NCI-H2081 (cell line): ENCODE measurements around the gene DOK6.

ENCODE experiments used
- DNase-seq, 2 experiments: peaks; one replicate each; lab custom pipeline; 2025; lab: John Stamatoyannopoulos, UW

The DOK6 gene

DNA sequence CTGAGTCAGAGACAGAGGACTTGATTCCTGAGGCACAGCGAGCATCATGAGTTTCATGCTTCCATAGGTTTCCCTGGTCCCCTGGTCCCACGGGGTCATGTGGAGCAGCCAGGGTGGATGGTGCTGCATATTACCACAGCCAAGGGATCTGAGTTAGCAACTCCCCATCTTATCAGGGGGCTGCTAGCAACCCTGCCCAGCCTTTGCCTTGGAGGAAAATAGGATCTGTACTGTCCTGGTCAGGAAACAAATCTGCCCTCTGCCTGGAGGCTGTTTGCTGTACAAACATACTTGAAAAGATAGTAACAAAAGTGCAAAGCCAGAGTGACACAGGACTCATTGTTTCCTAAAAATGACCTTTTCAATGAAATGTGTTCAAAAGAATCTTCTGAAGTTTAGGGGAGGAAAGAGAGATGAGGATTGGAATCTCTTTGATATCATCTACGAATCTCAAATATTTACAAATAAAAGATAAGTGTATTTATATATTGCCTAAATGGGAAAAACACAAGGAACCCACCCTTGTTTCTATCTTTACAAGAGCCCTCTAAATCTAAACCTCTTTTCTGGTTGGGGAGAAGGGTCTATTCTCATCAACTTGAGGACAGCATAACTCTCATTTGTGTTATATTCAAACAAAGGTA lies 352.2 kb downstream of the DOK6 start:
- DNase-seq, result no peak

DNA sequence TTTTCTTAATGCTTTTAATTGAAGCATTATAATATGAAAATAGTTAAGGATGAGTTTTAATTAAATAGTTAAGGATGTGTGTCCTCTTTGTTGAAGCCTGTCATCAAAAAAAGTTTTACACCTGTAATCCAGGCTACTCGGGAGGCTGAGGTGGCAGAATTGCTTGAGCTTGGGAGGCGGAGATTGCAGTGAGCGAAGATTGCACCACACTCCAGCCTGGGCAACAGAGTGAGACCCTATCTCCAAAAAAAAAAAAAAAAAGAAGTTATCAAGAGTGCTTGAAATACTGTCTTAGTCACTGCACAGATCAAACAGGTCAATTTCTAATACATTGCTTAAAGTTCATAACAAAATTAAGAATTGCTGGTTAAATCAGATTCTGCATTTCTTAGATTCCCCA lies 353.4 kb downstream of the DOK6 start:
- DNase-seq, result no peak

DNA sequence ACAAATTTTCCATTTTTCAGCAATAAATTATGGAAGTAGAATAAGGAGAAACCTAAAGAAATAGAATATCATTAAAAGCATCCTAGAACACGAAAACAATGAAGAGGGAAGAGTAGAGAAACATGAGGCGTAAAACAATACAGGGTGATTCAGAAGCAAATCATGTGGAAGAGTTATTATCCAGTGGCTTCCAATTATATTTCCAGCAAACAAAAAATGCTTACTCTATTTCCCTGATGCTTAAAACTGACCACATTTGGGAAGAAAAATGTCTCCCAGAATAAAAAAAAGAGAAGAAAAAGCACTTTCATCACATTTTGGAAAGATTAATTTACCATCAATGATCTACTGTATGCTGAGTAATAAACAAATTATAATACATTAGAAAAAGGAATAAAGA lies 354.4 kb downstream of the DOK6 start:
- DNase-seq, result no peak

DNA sequence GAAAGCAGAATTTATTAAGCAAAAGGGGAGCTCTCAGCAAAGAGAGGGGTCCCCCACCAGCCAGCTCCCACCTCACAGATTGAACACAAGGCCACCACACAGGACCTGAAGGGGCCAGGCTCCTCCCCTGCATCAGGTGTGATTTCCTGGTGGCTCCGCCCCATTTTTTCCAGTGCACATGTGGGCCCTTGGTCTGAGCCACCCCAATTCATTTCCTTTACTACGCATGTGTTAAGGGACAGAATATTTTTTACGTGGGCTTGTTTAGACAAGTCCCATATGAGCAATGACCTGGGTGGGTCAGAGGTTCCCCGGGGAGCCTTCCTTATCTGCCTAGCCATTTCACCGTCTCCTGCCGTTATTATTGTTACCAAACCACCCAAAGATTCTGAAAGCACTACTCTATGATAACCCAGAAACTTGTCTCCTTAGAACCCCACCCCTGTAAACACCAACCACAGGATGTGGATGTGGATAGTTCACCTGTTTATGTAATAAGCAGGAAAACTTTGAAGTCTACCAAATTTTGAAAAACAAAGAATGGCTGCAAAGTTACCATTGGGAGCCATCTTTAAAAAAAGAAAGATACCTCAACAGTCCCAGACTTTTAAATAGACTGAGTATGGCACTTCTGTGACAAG lies 355.3 kb downstream of the DOK6 start:
- DNase-seq, result no peak

DNA sequence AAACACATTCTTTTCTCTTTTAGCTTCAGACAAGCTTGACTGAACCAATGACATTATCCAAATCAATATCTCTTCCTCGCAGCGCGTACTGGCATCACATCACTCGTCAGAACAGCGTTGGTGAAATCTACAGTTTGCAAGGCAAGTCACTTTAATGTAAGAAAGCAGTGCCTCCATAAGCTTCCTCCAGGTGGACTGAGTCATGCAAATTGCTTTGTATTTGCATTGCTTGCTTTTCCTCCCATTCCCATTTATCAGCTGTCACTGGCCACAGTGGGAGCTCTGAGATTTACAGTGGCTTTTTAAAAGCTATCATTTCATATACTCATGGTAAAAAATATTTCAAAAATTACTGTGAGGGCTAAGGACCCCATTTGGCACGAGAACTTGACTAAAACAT lies 357.0 kb downstream of the DOK6 start:
- peak; percentile 76 to 96 for DNase-seq

DNA sequence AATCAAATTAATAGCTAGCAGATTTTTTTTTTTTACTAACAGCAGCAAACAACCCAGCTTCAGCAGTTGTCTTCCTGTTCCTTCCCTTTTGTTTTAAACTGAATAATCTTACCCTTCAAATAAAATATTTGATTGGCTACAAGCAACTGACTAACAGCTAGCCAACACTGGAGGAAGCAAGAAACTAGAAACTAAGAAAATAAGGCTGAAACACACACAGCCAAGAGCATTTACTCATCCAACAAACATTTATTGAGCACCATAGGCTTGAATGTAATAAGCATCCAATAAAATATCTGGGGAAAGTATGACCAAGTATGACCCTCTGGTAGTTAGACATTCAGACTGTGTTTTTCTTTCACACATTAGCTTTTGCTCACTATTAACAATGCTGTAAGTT lies 357.8 kb downstream of the DOK6 start:
- peak in 1 of 2 experiments; percentile 46 for DNase-seq

DNA sequence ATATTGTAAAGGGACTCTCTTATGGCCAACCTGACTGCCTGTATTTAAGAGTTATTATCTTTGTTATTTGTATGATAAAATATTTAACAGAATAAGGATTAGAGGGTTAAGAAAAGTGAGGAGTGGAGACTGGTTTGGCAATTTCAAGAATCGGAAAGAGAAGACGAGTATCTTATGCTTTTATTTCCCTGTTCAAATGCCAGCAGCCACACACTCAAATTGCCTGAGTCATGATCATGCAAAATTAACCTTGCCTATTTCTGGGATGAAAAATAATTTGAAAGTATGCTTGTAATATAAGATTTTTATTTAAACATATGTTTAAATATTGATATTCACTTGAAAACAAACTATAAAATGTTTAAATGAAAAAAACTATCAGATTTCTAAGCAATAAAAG lies 358.4 kb downstream of the DOK6 start:
- no peak for DNase-seq

DNA sequence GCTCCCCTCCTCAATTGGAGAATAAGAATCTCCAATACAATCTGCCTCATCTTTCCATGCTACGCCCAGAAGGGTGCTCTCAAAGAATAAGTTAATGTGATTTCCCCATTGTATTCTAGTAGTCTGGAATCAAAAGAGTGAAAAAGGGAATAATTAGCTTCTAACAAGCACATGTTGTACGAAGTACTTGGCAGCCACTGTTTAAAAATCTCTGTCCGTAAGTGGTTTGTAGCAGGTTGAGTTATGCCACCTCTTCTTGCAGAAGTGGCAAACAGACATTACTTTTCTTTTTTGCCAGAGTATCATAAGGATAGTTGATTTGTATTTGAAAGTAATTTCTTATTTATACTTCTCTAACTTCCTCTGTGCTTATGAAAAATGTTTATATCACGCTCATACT lies 362.3 kb downstream of the DOK6 start:
- DNase-seq, result peak in 1 of 2 experiments; percentile 8

DNA sequence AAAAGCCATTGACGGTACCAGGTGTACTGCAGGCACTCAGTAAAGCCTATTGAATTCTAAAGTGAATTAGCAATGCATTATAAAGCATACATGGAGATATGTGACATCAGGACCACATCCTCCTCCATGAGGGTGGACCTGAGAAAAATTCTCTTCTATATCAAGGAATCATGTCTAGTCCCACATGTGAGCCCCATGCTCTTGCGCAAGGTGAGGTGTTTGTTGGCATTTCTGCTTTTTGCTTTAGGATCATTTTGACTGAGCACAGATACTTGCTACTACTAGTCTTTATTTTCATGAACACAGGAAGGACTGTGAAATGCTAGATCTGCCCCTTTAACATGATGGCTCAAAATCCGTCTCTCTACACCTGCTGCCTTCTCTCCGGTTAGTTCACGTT lies 363.1 kb downstream of the DOK6 start:
- DNase-seq, result no peak

DNA sequence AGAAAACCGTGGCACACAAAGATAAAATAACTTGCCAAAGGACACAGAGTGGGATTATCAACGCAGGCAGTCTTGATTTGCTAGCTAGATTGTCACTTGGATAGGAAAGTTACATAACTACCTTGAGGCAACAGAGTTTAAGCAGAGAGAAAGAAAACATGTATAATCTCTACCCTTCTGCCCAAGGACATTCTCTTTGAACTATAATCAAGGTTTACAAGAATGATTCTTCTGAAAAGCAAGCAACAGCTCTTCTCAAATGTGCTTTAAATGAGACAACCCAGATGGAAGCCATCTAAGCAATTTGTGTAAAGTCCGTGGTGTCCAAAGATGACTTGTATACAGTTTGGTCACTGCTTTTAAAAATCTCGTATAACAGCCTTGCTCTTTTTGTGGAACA lies 369.6 kb downstream of the DOK6 start:
- DNase-seq, result no peak

DNA sequence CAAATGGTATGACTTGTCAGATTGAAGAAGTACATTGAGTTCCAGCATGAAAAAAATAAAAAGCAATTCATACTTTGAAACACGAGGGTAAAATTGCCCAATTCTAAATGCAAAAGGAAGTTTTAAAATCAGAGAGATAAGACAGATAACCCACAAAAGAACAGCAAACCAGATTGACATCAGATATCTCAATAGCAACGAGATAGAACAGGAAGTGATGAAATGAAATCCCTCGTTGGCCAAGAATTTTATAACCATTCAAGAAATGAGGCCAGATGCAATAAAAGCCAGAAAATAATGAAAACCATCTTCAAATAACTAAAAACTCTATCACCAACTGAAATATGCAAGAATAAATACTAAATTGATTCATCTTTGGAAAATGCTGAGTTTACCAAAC lies 374.1 kb downstream of the DOK6 start:
- no peak for DNase-seq

DNA sequence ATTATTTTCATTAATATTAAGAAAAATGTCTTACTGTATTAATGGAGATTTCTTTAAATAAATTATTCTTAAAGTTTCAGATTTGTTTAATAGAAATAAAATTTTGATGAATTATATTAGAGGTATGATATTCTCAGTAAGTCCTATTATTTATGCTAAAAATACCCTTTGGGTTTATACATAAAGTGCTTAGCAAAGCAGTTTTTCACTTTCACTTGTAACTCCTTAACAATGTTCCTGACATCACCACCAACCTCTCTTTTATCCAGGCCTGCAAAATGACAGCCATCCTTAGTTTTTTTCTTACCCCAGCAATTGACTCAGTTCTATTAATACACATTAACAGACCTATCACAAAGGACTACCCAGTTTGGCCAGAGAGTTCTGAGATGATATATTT lies 376.6 kb downstream of the DOK6 start:
- DNase-seq, result no peak

DNA sequence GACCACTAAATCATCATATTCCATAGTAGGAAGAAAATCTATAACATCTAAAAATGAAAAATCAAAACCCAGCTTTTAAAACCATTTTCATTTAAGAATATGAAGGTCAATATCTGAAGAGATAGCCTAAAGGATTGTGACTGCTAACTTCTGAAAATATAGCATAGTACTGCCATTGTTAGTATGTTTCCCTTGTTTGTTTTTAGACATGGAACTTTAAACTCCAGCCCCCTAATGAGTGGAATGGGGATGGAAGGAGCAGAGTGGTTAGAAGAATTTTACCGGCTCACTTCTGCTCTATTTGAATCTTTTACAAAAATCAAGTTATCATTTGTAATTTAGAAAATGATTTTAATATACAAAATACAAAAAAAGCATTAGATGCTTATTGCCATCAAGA lies 378.0 kb downstream of the DOK6 start:
- DNase-seq, result no peak

DNA sequence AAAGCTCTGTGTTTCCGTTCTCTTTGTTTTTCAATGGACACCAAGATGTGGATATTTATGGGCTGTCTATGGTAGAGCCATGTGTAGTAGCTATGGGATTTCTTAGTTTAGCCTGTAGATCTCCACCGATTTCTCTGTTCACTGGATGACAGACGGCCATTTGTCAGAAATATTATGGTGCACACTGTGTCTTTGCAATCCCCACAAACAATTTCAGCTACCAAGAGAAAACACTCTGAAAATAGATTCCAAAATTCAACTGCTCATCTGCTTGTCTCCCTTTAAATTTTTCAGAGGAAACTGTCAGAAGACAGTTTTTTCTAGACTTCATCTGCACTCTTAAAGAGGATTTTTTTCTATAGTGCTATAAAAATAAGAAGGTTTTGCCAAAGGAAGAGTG lies 380.2 kb downstream of the DOK6 start:
- DNase-seq, result no peak

DNA sequence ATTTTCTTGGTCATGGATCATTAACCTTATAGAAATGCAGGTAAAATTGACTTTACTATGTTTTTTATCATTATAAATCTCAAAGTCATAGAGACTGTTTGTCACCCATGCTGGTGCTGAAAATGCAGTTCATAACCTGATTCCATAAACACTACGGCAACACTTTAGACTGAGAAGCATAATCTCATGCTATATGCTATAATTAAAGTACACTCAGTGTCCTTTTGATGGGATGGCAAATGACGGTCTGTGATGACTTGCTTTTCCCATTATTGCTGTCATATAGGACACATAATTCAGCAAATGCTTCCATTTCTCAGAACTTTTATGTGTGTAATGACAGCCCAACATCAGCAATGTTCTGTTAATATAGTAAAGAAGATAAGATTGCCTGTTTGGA lies 384.1 kb downstream of the DOK6 start:
- peak in 1 of 2 experiments; percentile 15 for DNase-seq

DNA sequence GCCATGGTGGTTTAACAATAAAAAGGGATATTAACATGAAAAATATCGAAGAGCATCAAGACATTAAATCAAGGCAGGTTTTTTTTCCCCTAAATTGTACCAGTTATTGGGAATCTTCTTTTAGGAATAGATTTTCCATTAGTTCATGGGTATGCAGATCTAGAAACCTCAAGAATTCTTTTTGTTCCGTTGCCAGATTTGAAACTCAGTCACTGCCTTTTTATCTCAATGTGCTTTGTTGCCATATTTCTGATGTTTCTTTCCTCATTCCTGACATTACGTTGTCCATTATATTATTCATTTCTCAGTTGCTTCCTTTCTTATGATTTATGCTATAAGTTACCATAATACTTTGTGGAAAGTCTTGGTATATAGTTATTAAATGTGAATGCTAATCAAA lies 384.8 kb downstream of the DOK6 start:
- DNase-seq, result no peak

DNA sequence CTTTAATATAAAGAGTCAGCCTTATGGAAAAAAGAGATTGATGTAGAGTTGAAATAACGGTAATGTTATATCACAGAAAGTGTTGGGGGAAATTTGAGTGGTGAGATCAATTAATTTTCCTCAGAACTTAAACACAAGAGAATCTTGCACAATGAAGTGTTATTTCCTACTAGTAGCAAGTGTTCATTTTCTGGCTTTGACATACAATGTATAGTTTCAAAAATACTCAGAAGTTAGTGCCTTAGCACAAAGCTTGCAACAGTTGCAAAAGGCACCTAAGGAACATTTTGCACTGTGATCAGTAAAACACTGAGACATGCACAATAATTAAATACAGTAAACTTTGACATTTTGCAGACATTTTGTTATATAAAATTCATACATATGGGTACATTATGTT lies 385.7 kb downstream of the DOK6 start:
- no peak for DNase-seq

DNA sequence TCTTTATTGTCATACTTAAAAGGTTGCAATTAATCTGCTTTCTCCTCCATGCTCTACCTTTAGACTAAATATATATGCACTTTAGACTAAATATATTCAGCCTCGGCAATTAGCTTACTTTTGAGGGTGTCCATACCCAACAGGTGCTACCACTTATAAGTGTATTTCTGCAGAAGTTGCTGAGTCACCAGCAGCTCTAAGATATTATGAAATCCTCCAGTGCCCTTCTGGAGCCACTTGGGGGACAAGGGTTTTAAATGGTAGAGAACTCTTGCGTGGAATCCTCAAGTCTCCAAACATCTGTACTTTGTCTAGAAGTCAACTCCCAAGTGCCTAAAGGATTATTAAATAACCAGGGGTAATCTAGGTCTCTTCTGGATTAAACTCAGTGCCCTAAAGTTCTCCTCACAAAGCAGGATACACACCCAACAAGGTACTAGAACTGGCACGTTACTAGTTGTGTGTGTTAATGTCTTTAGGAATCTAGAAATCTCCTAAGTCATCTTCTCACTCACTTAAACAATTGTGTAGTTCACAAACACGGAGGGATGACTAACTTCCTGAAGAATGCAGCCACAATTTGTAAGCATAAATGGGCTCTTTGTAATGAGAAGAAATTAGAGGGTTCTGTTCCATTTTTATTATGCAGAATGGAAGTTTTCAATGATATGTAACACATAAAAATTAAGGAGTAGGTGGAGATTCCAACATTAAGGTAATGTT lies 387.3 kb downstream of the DOK6 start:
- no peak for DNase-seq

DNA sequence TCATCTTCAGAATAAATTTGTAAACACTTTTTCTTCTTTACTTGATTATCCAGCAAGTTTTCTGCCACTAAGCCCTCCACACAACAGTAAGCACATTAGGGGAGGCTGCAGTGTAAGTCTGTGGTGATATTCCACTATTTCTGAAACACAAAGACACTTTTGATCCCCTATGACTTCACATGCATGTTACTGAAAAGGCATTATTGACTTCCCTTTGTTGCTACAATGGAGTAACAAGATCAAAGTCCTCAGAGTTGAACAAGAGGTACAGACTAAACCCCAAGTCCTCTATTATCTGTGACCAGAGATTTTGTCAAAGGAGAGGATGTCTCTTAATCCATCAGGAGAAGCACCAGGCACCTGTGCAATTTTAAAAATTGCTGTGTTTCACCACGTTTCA lies 389.1 kb downstream of the DOK6 start:
- no peak for DNase-seq

DNA sequence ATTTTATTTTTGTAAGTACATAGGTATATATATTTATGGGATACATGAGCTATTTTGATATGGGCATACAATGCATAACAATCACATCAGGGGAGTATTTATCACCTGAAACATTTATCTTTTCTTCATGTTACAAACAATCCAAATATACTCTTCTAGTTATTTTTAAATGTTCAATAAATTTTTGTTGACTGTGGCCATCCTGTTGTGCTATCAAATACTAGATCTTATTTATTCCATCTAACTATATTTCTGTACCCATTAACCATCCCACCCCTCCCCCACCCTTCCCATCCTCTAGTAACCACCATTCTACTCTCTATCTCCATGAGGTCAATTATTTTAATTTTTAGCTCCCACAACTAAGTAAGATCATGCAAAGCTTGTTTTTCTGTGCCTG lies 390.0 kb downstream of the DOK6 start:
- no peak for DNase-seq

DNA sequence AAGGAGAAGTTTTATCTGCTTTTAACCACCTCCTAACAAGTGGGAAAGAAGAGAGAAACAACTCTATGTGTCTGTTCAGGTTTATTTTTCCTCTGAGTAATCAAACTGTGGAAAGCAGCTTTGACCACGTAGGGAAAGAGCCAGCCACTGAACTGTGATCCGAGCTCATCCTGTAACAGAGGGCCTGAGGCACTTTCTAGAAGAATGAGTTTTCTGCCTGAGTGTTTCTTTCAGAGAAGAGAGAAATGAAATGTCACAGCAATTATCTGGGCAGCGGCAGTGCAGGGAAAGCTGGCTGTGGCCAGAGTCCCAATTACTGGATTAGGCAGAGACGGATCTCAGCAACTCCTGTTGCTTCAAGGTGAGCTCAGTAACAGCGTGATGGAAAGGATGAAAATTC lies 395.1 kb downstream of the DOK6 start:
- no peak for DNase-seq

DNA sequence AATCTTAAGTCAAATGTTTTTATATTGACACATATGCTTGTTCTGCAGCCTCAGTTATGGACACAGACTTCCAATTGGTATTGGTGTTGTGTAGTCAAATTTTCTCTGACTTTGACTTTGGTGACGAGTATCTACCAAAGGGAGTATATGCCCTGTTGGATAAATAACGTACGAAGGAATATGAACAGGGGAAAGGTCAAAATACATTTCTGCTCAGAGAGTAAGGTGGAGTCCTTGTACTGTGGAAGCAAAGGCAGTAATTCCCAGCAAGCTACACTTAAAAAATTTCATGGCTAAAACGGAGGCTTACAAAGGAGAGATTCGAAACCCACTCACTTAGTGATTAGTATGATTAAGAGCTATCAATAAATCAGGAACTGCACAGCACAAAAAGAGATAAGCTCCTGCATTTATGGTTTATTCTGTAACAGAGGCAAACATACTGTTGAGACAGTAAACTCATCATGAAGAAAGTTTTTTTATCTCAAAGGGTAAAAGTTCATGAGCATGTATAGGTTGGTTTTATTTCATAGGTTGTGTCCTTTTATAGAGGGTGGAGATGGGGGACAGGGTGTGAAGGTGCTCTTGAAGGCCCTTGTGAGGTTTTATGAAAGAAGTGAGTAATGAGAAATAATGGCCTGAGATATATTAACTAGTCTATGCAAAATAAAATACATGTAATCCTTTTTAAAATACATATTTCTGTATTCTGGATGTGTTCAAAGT lies 404.3 kb downstream of the DOK6 start:
- no peak for DNase-seq

DNA sequence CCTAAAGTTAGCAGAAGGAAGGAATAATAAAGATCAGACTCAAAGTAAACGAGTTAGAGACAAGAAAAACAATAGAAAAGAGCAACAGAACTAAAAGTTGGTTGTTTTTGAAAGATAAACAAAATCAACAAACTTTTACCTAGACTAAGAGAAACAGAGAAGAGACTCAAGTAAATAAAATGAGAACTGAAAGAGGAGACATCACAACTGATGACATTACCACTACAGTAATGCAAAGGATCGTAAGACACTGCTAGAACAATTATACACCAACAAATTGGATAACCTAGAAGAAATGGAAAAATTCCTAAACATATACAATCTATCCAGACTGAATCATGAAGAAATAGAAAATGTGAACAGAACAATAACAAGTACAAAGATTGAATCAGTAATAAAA lies 407.7 kb downstream of the DOK6 start:
- no peak for DNase-seq
